ENCODE measurements around the gene TMEM141.
"Not testable (repeated sequence)": the region's sequence is repeated elsewhere in the genome, so short reads cannot be mapped to it uniquely, and the experiment has no call there.

TMEM141 gene

DNA sequence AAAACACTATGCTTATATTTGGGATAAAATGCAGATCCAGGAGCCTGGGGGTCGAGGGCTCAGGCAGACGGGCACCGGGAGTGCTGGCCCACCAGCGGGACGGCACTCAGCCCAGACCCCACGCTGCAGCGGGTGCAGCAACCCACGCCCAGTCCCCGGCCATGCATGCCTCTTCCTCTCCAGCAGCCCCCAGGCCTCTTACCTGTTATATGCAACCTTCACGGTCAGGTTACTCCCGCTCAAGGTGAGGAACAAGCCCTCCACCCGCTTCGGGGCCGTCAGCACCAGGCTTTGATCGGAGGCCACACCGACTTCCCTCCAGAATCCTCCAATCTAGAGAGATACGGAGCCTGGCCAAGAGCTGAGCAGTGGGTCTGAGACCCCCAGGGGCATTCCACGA, 34.3 kb upstream of the TMEM141 start:
- no peak for TF ChIP-seq ZFX (IDR thresholded peaks at IDR 0.05)
- TF ChIP-seq, protein P1, sequence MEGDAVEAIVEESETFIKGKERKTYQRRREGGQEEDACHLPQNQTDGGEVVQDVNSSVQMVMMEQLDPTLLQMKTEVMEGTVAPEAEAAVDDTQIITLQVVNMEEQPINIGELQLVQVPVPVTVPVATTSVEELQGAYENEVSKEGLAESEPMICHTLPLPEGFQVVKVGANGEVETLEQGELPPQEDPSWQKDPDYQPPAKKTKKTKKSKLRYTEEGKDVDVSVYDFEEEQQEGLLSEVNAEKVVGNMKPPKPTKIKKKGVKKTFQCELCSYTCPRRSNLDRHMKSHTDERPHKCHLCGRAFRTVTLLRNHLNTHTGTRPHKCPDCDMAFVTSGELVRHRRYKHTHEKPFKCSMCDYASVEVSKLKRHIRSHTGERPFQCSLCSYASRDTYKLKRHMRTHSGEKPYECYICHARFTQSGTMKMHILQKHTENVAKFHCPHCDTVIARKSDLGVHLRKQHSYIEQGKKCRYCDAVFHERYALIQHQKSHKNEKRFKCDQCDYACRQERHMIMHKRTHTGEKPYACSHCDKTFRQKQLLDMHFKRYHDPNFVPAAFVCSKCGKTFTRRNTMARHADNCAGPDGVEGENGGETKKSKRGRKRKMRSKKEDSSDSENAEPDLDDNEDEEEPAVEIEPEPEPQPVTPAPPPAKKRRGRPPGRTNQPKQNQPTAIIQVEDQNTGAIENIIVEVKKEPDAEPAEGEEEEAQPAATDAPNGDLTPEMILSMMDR (conservative IDR thresholded peaks at IDR 0.05), result no peak

DNA sequence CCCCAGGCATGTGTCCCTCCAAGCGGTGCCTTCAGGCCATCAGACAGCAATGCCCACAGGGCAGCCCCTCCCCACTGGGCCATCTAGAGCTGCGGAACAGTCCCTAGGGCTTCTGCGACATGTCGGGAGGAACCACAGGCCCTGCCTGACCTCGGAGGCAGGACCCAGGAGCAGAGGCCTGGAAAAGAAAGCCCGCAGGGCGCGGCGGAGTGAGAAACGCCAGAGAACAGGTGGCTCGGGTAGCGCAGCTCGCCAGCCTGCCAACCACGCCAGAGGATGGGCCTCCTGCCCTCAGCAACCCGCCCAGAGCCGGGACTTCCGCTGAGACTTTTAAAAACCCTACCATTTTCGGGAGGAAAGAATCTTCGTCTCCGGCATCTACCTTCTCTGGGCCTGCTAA, 33.8 kb upstream of the TMEM141 start:
- TF ChIP-seq ZFX (IDR thresholded peaks at IDR 0.05), result no peak
- TF ChIP-seq, protein P1 (conservative IDR thresholded peaks at IDR 0.05), result no peak
- no peak overlapping the region for H3K27ac ChIP-seq

More for the DNA sequence above, 34.3 kb upstream of the TMEM141 start:
- H3K27ac ChIP-seq, result no peak overlapping the region

DNA sequence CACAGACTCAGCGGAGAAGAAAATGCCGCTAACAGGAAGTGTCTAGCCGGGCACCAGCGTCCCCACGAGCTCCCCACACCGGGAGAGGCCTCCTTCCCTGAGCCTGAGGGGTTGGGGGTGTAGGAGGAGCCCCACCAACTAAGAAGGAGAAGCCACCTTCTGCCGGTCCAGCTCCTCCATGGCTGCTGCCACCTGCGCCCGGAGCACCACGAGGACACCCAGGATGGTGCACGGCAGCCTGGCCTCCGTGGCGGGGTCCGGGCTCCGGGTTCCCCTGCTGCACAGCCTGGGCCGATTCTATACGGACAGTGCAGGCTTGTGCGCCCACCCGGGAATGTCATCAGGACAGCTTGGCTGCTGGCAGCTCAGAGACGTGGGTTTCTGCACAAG, 33.4 kb upstream of the TMEM141 start:
- H3K27ac ChIP-seq, result no peak overlapping the region
- TF ChIP-seq, protein P1 (conservative IDR thresholded peaks at IDR 0.05), result no peak
- no peak for TF ChIP-seq ZFX (IDR thresholded peaks at IDR 0.05)

DNA sequence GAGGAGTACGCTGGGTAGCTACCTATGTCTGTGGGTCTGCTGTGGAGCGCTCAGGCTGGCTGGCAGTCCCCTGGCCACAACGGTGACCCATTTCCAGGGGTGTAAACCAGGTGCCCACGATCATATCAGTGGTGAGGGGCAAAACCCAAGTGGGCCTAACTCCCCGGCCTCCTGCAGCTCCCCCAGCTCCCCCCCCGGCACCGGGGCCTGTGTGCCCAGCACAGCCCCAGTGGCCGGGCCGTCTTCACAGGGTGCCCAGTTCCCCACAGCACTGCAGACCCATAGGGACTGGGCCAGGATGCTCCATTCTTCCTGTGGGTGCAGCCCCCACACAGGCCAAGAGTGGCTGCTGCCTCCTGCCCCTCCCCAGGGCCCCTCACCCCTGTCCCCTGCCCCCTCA, 32.1 kb upstream of the TMEM141 start:
- TF ChIP-seq, protein P1 (conservative IDR thresholded peaks at IDR 0.05), result no peak
- TF ChIP-seq ZFX (IDR thresholded peaks at IDR 0.05), result no peak
- no peak overlapping the region for H3K27ac ChIP-seq

DNA sequence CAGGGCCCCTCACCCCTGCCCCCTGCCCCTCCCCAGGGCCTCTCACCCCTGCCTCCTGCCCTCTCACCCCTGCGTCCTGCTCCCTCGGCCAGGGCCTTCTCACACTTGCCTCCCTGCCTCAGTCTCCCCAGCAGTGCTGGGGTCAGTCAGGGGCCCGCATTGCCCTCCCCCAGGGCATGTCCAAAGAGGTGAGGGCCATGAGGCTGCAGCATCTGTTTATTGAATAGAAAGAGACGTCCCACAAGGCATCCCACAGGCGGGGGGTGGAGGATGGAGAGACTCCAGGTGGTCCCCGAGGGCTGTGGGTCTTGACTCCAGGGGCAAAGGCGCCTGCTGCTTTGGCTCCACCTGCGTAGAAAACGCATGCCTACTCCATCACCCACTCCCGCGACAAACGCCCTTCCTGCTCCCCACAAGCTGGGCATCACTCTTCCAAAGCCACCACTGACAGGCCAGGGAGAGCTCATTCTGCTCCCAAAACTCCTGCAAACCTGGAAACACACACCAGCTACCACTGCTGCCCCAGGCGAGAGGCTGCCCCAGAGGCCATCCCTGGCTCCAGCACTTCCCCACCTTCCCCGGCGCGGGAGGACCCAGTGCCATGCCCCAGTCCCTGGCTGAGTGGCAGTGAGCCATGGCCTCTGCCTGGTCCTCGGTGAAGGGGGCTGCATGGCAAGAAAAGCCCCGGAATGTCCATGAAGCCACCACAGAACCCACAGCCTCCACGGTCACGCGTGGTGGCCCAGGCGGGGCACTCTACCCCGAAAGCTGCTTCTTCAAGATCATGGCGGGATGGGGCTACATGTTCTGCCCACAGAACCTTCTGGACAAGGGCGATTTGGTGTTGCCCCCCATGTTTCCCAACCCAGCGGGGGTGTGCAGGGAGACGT, 31.5 kb upstream of the TMEM141 start:
- TF ChIP-seq, protein P1 (conservative IDR thresholded peaks at IDR 0.05), result no peak
- no peak for TF ChIP-seq ZFX (IDR thresholded peaks at IDR 0.05)
- H3K27ac ChIP-seq, result no peak overlapping the region

DNA sequence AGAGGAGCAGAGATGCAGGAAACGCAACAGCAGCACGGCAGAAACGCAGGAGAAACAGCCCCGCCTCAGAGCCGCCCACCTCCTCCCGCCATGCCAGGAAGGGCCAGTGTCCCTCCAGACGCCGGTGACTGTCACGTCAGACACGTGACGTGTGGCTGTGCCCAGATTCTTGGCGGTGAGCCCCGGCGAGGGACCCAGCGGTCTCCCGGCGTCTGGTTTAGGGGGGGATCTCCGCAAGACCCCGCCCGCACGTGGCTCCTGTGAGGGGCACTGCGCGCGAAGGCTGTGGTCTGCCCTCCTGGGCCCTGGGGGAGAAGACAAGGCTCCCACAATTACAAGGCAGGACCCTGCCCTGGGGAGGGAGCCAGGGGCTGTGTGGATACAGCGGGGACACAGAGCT, 30.7 kb upstream of the TMEM141 start:
- no peak overlapping the region for H3K27ac ChIP-seq
- no peak for TF ChIP-seq ZFX (IDR thresholded peaks at IDR 0.05)
- TF ChIP-seq, protein P1 (conservative IDR thresholded peaks at IDR 0.05), result no peak

DNA sequence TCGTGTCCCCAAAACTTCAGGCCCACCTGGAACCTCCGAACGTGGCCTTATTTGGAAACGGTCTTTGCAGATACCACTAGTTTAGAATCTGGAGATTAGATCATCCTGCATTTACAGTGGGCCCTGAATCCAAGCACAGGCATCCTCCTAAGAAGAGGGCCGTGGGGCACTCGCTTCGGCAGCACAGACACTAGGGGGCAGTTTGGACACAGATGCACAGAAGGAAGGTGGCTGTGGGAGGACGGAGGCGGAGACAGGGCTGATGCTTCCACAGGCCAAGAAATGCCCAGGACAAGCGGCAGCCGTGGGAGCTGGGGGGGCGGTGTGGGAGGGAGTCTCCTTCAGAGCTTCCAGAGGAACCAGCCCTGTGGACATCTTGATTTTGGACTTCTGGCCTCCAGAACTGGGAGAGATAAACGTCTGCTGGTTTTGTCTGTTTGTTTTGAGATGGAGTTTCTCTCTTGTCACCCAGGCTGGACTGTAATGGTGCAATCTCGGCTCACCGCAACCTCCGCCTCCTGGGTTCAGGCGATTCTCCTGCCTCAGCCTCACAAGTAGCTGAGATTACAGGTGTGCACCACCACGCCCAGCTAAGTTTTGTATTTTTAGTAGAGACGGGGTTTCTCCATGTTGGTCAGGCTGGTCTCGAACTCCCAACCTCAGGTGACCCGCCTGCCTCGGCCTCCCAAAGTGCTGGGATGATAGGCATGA, 30.2 kb upstream of the TMEM141 start:
- not testable (repeated sequence) for H3K27ac ChIP-seq

More for the DNA sequence above, 30.2 kb upstream of the TMEM141 start:
- TF ChIP-seq, protein P1 (conservative IDR thresholded peaks at IDR 0.05), result peak; percentile 87
